ENCODE data around the gene SERINC2. TPM values are rescaled to one million over a fixed set of nuclear protein-coding genes. Genes with fewer than 3 reads are reported as not detected.

The SERINC2 gene
- total RNA-seq, 1 experiment from 2014 or later = 50.1 TPM

DNA sequence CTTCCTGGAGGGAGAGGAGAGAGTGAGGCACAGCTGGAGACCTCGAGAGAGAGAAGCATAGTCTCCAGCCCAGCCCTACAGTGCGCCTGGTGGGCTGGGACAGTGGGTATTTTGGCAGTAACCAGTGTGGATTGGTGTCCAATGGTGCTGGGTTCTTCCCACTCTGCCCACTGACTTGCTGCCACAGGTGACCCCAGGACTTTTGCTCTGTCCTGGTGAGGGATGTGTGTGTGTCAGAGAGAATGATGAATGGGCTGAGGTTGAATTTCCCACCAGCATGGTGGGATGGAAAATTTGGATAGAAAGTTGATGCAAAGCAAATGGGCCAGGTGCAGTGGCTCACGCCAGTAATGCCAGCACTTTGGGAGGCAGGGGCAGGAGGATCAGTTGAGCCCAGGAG is 26.3 kb downstream of the SERINC2 start:
- Histone ChIP-seq H3K79me2 (ENCODE audit: insufficient read depth, low read length) (no peaks in the 10 kb centered on the region), H3K27ac (ENCODE audit: low read depth, low read length) (no peak overlapping the region), H3K9me2 (ENCODE audit: insufficient read depth) (no peaks in the 10 kb centered on the region), H3K27me3 (ENCODE audit: insufficient read depth, low read length) (no peaks in the 10 kb centered on the region), H3K9me3 (ENCODE audit: control insufficient read depth in 1 of 2, insufficient read depth in 1 of 2, low read depth in 1 of 2, low read length in 2 of 2) (peaks cover 0 to 7% of the 10 kb centered on the region in 2 experiments; a peak in 2 of 4 replicates), H4K20me1 (ENCODE audit: insufficient read depth) (no peaks in the 10 kb centered on the region), H3K4me2 (ENCODE audit: low read length) (no peak overlapping the region), H3K36me3 (ENCODE audit: control insufficient read depth in 1 of 2, insufficient read depth in 2 of 2, low read length in 2 of 2) (no peaks in the 10 kb centered on the region), H3K9ac (ENCODE audit: low read length) (no peak overlapping the region), H3K4me1 (ENCODE audit: control insufficient read depth in 1 of 2, insufficient read depth in 2 of 2, low read length in 2 of 2) (no peaks in the 10 kb centered on the region), H2AFZ (ENCODE audit: low read depth, low read length, poor library complexity, severe bottlenecking) (no peak overlapping the region), H3K4me3 (replicated peaks in 1 of 2; ENCODE audit: low read depth in 1 of 2, low read length in 2 of 2) (no peak overlapping the region)
- BruUV-seq (replicated peaks) = no TSS peak
- TF ChIP-seq, protein P1, sequence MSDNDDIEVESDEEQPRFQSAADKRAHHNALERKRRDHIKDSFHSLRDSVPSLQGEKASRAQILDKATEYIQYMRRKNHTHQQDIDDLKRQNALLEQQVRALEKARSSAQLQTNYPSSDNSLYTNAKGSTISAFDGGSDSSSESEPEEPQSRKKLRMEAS (IDR thresholded peaks at IDR 0.05) = no peak
- no peak for TF ChIP-seq TCF7L2 (IDR thresholded peaks at IDR 0.05; ENCODE audit: borderline replicate concordance, extremely low read depth, insufficient read depth, insufficient read length)
- TF ChIP-seq SIN3A (IDR thresholded peaks at IDR 0.05; ENCODE audit: low read depth) = no peak
- no peak for TF ChIP-seq ZFX (IDR thresholded peaks at IDR 0.05)
- no peak for TF ChIP-seq ZNF274 (IDR thresholded peaks at IDR 0.05; ENCODE audit: low read depth, low read length)
- TF ChIP-seq SRF (IDR thresholded peaks at IDR 0.05; ENCODE audit: low read depth) = no peak
- TF ChIP-seq SP1 (IDR thresholded peaks at IDR 0.05; ENCODE audit: low read depth) = no peak
- TF ChIP-seq JUND (IDR thresholded peaks at IDR 0.05) = no peak
- no peak for TF ChIP-seq POLR2AphosphoS5 (IDR thresholded peaks at IDR 0.05; ENCODE audit: low read depth, low read length)
- TF ChIP-seq RAD21 (IDR thresholded peaks at IDR 0.05; ENCODE audit: low read depth) = no peak
- TF ChIP-seq ELF1 (IDR thresholded peaks at IDR 0.05; ENCODE audit: borderline replicate concordance, low read depth) = no peak
- TF ChIP-seq EZH2phosphoT487 (IDR thresholded peaks at IDR 0.05; ENCODE audit: borderline replicate concordance) = no peak
- ChIA-PET RAD21 (ENCODE audit: low non-redundant PET in 1 of 2, low total read pairs in 2 of 2, uncharacterized antibody in 2 of 2, unreplicated experiment in 2 of 2) (no interaction called here), POLR2A (no interaction called here), CTCF (no interaction called here)
- ATAC-seq = no peak
- intact Hi-C loops (cut with micrococcal nuclease) = no loop called here
- no peak for DNase-seq (ENCODE audit: low read depth, low spot score)

DNA sequence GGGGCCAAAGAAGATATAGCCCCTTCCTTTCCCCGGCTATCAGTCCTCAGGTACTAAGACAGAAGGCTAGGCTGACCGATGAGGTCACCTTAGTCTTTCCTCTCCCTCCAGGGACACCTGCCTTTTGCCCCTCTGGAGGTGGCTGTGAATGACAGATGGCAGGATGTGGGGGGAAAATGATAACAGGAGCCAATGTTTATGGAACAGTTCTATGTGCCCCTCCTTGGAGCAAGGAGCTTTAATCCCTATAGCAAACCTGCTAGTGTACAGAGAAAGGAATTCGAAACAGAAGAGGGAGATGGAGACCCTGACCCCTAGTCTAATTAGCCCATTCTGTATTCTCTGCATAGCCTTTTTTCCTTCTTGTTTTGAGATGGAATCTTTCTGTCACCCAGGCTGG is 28.1 kb downstream of the SERINC2 start:
- Histone ChIP-seq H2AFZ (ENCODE audit: low read depth, low read length, poor library complexity, severe bottlenecking) (no peak overlapping the region), H3K27me3 (ENCODE audit: insufficient read depth, low read length) (no peaks in the 10 kb centered on the region), H3K9me3 (ENCODE audit: control insufficient read depth in 1 of 2, insufficient read depth in 1 of 2, low read depth in 1 of 2, low read length in 2 of 2) (peaks cover 0 to 7% of the 10 kb centered on the region in 2 experiments; a peak in 2 of 4 replicates), H3K27ac (ENCODE audit: low read depth, low read length) (no peak overlapping the region), H4K20me1 (ENCODE audit: insufficient read depth) (no peaks in the 10 kb centered on the region), H3K9me2 (ENCODE audit: insufficient read depth) (no peaks in the 10 kb centered on the region), H3K4me2 (ENCODE audit: low read length) (no peak overlapping the region), H3K79me2 (ENCODE audit: insufficient read depth, low read length) (no peaks in the 10 kb centered on the region), H3K9ac (ENCODE audit: low read length) (no peak overlapping the region), H3K4me3 (replicated peaks in 1 of 2; ENCODE audit: low read depth in 1 of 2, low read length in 2 of 2) (no peak overlapping the region), H3K4me1 (ENCODE audit: control insufficient read depth in 1 of 2, insufficient read depth in 2 of 2, low read length in 2 of 2) (no peaks in the 10 kb centered on the region), H3K36me3 (ENCODE audit: control insufficient read depth in 1 of 2, insufficient read depth in 2 of 2, low read length in 2 of 2) (no peaks in the 10 kb centered on the region)
- no TSS peak for BruUV-seq (replicated peaks)
- RAD21 ChIA-PET (ENCODE audit: low non-redundant PET in 1 of 2, low total read pairs in 2 of 2, uncharacterized antibody in 2 of 2, unreplicated experiment in 2 of 2) = no interaction called here
- DNase-seq (ENCODE audit: low read depth, low spot score) (no peak), ATAC-seq (no peak)
- intact Hi-C loops (cut with micrococcal nuclease) = no loop called here
- CTCF ChIA-PET = no interaction called here
- POLR2A ChIA-PET = no interaction called here
- TF ChIP-seq CBX3 (IDR thresholded peaks at IDR 0.05; ENCODE audit: low read depth) (no peak), YY1 (IDR thresholded peaks at IDR 0.05; ENCODE audit: extremely low read depth, insufficient replicate concordance, low read depth, low read length) (no peak), EZH2 (IDR thresholded peaks at IDR 0.05) (no peak), TCF7L2 (IDR thresholded peaks at IDR 0.05; ENCODE audit: borderline replicate concordance, extremely low read depth, insufficient read depth, insufficient read length) (no peak), SRF (IDR thresholded peaks at IDR 0.05; ENCODE audit: low read depth) (no peak)
- TF ChIP-seq, protein P2, sequence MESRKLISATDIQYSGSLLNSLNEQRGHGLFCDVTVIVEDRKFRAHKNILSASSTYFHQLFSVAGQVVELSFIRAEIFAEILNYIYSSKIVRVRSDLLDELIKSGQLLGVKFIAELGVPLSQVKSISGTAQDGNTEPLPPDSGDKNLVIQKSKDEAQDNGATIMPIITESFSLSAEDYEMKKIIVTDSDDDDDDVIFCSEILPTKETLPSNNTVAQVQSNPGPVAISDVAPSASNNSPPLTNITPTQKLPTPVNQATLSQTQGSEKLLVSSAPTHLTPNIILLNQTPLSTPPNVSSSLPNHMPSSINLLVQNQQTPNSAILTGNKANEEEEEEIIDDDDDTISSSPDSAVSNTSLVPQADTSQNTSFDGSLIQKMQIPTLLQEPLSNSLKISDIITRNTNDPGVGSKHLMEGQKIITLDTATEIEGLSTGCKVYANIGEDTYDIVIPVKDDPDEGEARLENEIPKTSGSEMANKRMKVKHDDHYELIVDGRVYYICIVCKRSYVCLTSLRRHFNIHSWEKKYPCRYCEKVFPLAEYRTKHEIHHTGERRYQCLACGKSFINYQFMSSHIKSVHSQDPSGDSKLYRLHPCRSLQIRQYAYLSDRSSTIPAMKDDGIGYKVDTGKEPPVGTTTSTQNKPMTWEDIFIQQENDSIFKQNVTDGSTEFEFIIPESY (IDR thresholded peaks at IDR 0.05; ENCODE audit: extremely low read depth, insufficient replicate concordance, low read length) = no peak
- TF ChIP-seq, protein P3, sequence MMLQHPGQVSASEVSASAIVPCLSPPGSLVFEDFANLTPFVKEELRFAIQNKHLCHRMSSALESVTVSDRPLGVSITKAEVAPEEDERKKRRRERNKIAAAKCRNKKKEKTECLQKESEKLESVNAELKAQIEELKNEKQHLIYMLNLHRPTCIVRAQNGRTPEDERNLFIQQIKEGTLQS (IDR thresholded peaks at IDR 0.05) = no peak
- TF ChIP-seq, protein P1 (IDR thresholded peaks at IDR 0.05) = no peak
- TF ChIP-seq, protein P4, sequence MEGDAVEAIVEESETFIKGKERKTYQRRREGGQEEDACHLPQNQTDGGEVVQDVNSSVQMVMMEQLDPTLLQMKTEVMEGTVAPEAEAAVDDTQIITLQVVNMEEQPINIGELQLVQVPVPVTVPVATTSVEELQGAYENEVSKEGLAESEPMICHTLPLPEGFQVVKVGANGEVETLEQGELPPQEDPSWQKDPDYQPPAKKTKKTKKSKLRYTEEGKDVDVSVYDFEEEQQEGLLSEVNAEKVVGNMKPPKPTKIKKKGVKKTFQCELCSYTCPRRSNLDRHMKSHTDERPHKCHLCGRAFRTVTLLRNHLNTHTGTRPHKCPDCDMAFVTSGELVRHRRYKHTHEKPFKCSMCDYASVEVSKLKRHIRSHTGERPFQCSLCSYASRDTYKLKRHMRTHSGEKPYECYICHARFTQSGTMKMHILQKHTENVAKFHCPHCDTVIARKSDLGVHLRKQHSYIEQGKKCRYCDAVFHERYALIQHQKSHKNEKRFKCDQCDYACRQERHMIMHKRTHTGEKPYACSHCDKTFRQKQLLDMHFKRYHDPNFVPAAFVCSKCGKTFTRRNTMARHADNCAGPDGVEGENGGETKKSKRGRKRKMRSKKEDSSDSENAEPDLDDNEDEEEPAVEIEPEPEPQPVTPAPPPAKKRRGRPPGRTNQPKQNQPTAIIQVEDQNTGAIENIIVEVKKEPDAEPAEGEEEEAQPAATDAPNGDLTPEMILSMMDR (IDR thresholded peaks at IDR 0.05 in 2 of 3, conservative IDR thresholded peaks at IDR 0.05 in 1 of 3; ENCODE audit: borderline replicate concordance in 1 of 3, insufficient read depth in 1 of 3, low read depth in 2 of 3, low read length in 2 of 3) = no peak

Measured in HCT116 (cell line).